Measurements from ENCODE around the gene CENPM.

- no peak for TF ChIP-seq EZH2 (IDR thresholded peaks at IDR 0.05; ENCODE audit: borderline replicate concordance)
- no peak for TF ChIP-seq CTCF (IDR thresholded peaks at IDR 0.05; ENCODE audit: poor library complexity)
These were observed 46.2 kb downstream of the CENPM start for GRCh38 chr22:41900652-41901312.
